GM13977 (cell line): ENCODE data around the gene CIDEA.

ENCODE experiments used
- DNase-seq: peaks from one replicate; pipeline ENCODE4 v3.0.0; 2012; ENCODE audit warnings: low spot score
- CTCF ChIP-seq: IDR thresholded peaks from 2 replicates; pipeline ENCODE4 v1.5.1; 2012; ENCODE audit warnings: mild to moderate bottlenecking, control low read depth; ENCODE audit not compliant: insufficient read depth; ENCODE audit errors: extremely low read depth, missing control alignments
- in situ Hi-C: fragments of 300-500 bp; cut with MboI; formaldehyde crosslinking; loops from one replicate; pipeline ENCODE4 v1.12.0; 2022; ENCODE audit warnings: low sequenced_read_pairs, low pct_unique_long_range_greater_than_20kb, mixed read lengths, inconsistent platforms; ENCODE audit not compliant: unreplicated experiment

The CIDEA gene

GRCh38 chr18:12314591-12315305 lies 60.6 kb downstream of the CIDEA start:
- no peak for TF ChIP-seq CTCF
- DNase-seq: no peak
- in situ Hi-C loops: no loop called here

GRCh38 chr18:12315490-12315889 lies 61.3 kb downstream of the CIDEA start:
- in situ Hi-C loops: no loop called here
- no peak for DNase-seq
- no peak for TF ChIP-seq CTCF

GRCh38 chr18:12315911-12316310 lies 61.8 kb downstream of the CIDEA start:
- in situ Hi-C loops: no loop called here
- no peak for DNase-seq
- no peak for TF ChIP-seq CTCF

- in situ Hi-C loops: no loop called here
- no peak for TF ChIP-seq CTCF
- DNase-seq: no peak
Measured at GRCh38 chr18:12317664-12318333, 63.6 kb downstream of the CIDEA start.

- no peak for DNase-seq
- TF ChIP-seq CTCF: no peak
- in situ Hi-C loops: no loop called here
Measured at GRCh38 chr18:12318334-12318697, 64.2 kb downstream of the CIDEA start.

- DNase-seq: no peak
- no peak for TF ChIP-seq CTCF
- in situ Hi-C loops: no loop called here
Measured at GRCh38 chr18:12318857-12319256, 64.7 kb downstream of the CIDEA start.

- in situ Hi-C loops: no loop called here
- DNase-seq: no peak
- TF ChIP-seq CTCF: no peak
Measured at GRCh38 chr18:12321333-12321732, 67.2 kb downstream of the CIDEA start.
